ENCODE data around the gene GRK5. TPM values are rescaled to one million over a fixed set of nuclear protein-coding genes. Genes with fewer than 3 reads are reported as not detected.
A peak's percentile ranks its signal among the peaks of the same experiment; 100 is the strongest.

Gene GRK5
- total RNA-seq, 4 donors from 2014 or later, result 6.0 to 111 (median 9.5) TPM

- Histone ChIP-seq H3K4me1 (no peaks in the 10 kb centered on the region), H3K4me3 (no peak overlapping the region), H3K9me3 (no peaks in the 10 kb centered on the region), H3K27ac (no peak overlapping the region), H3K27me3 (no peaks in the 10 kb centered on the region), H3K36me3 (no peaks in the 10 kb centered on the region)
- intact Hi-C loops (cut with DNase I; ENCODE audit: low total_unique reads) (loop anchor here (5.0 kb wide), 1 partner anchor 248 kb away; no protein-coding TSS in a partner anchor), in situ Hi-C loops (cut with MboI; ENCODE audit: low pct_ligation_motif_present in 1 of 4, low pct_unique_long_range_greater_than_20kb in 1 of 4, low sequenced_read_pairs in 3 of 4) (loop anchor here in 1 of 4 donors (10.0 kb wide), 1 partner anchor 241 kb away; the partner anchor contains the start of gene GRK5)
- TF ChIP-seq POLR2AphosphoS5 (IDR thresholded peaks at IDR 0.05), result no peak
- TF ChIP-seq CTCF (IDR thresholded peaks at IDR 0.05), result peak; percentile 87 to 99 (median 97)
- WGBS, 2 donors (ENCODE audit: low coverage in 1 of 2), result 20% methylated on average over 10 of the region's 10 CpGs; no CpG with 5 or more reads in 1 of the 2 donors
- DNase-seq, result peak; percentile 88
These were observed 238.1 kb downstream of the GRK5 start for GRCh38 chr10:119445311-119445934.

GRCh38 chr10:119445935-119446317 lies 238.6 kb downstream of the GRK5 start:
- H3K4me1 ChIP-seq, result no peaks in the 10 kb centered on the region
- H3K27ac ChIP-seq, result no peak overlapping the region
- 80 to 82% methylated on average over 3 to 5 of the region's 5 CpGs for WGBS, 2 donors (ENCODE audit: low coverage in 1 of 2)
- no peaks in the 10 kb centered on the region for H3K36me3 ChIP-seq
- in situ Hi-C loops (cut with MboI; ENCODE audit: low pct_ligation_motif_present in 1 of 4, low pct_unique_long_range_greater_than_20kb in 1 of 4, low sequenced_read_pairs in 3 of 4) (loop anchor here in 1 of 4 donors (10.0 kb wide), 1 partner anchor 241 kb away; the partner anchor contains the start of gene GRK5), intact Hi-C loops (cut with DNase I; ENCODE audit: low total_unique reads) (loop anchor here (5.0 kb wide), 1 partner anchor 249 kb away; no protein-coding TSS in a partner anchor)
- no peak for DNase-seq
- H3K9me3 ChIP-seq, result no peaks in the 10 kb centered on the region
- H3K27me3 ChIP-seq, result no peaks in the 10 kb centered on the region
- no peak overlapping the region for H3K4me3 ChIP-seq
- TF ChIP-seq POLR2A (IDR thresholded peaks at IDR 0.05), result no peak
- TF ChIP-seq CTCF (IDR thresholded peaks at IDR 0.05), result no peak
- TF ChIP-seq EP300 (IDR thresholded peaks at IDR 0.05; ENCODE audit: low read depth), result no peak
- TF ChIP-seq POLR2AphosphoS5 (IDR thresholded peaks at IDR 0.05), result no peak

GRCh38 chr10:119446441-119447277 lies 239.3 kb downstream of the GRK5 start:
- in situ Hi-C loops (cut with MboI; ENCODE audit: low pct_ligation_motif_present in 1 of 4, low pct_unique_long_range_greater_than_20kb in 1 of 4, low sequenced_read_pairs in 3 of 4), result loop anchor here in 1 of 4 donors (10.0 kb wide), 1 partner anchor 242 kb away; the partner anchor contains the start of gene GRK5
- H3K4me3 ChIP-seq, result no peak overlapping the region
- intact Hi-C loops (cut with DNase I; ENCODE audit: low total_unique reads), result loop anchor here (5.0 kb wide), 1 partner anchor 249 kb away; no protein-coding TSS in a partner anchor
- H3K36me3 ChIP-seq, result no peaks in the 10 kb centered on the region
- no peak for DNase-seq
- no peaks in the 10 kb centered on the region for H3K9me3 ChIP-seq
- no peaks in the 10 kb centered on the region for H3K27me3 ChIP-seq
- WGBS, 2 donors (ENCODE audit: low coverage in 1 of 2), result 80 to 88% methylated on average over 1 to 16 of the region's 21 CpGs
- no peak for TF ChIP-seq EP300 (IDR thresholded peaks at IDR 0.05; ENCODE audit: low read depth)
- TF ChIP-seq CTCF (IDR thresholded peaks at IDR 0.05), result no peak
- TF ChIP-seq POLR2AphosphoS5 (IDR thresholded peaks at IDR 0.05), result no peak
- no peak for TF ChIP-seq POLR2A (IDR thresholded peaks at IDR 0.05)
- no peaks in the 10 kb centered on the region for H3K4me1 ChIP-seq
- no peak overlapping the region for H3K27ac ChIP-seq

- TF ChIP-seq CTCF (IDR thresholded peaks at IDR 0.05), result no peak
- TF ChIP-seq POLR2AphosphoS5 (IDR thresholded peaks at IDR 0.05), result no peak
- no peak for TF ChIP-seq EP300 (IDR thresholded peaks at IDR 0.05; ENCODE audit: low read depth)
- in situ Hi-C loops (cut with MboI; ENCODE audit: low pct_ligation_motif_present in 1 of 4, low pct_unique_long_range_greater_than_20kb in 1 of 4, low sequenced_read_pairs in 3 of 4), result loop anchor here in 1 of 4 donors (10.0 kb wide), 1 partner anchor 243 kb away; the partner anchor contains the start of gene GRK5
- no peak overlapping the region for H3K4me3 ChIP-seq
- no peak for DNase-seq
- no peaks in the 10 kb centered on the region for H3K9me3 ChIP-seq
- 82 to 87% methylated on average over 5 to 7 of the region's 7 CpGs for WGBS, 2 donors (ENCODE audit: low coverage in 1 of 2)
- no peaks in the 10 kb centered on the region for H3K36me3 ChIP-seq
- intact Hi-C loops (cut with DNase I; ENCODE audit: low total_unique reads), result loop anchor here (5.0 kb wide), 1 partner anchor 250 kb away; no protein-coding TSS in a partner anchor
- H3K4me1 ChIP-seq, result no peaks in the 10 kb centered on the region
- no peaks in the 10 kb centered on the region for H3K27me3 ChIP-seq
- no peak overlapping the region for H3K27ac ChIP-seq
These were observed 240.1 kb downstream of the GRK5 start for GRCh38 chr10:119447421-119447820.
